Liver (tissue), 9 donors: ENCODE measurements around the gene BRIX1. TPM values are rescaled to one million over a fixed set of nuclear protein-coding genes. Genes with fewer than 3 reads are reported as not detected.

ENCODE experiments used
- DNase-seq: peaks from one replicate; pipeline ENCODE4 v3.0.0-alpha.2; 2017; ENCODE audit warnings: low spot score
- H3K27ac ChIP-seq, 2 donors: one replicate each; pipeline ENCODE4 v1.7.0; 2013; ENCODE audit warnings: inconsistent platforms in 2 of 2, low read length in 2 of 2, control low read depth in 1 of 2, low read depth in 1 of 2, mild to moderate bottlenecking in 1 of 2
- H3K27me3 ChIP-seq, 4 donors: one replicate each; pipeline versions ENCODE4 v1.6.1 to v1.7.0; 2013; ENCODE audit warnings: low read length in 3 of 4, inconsistent platforms in 1 of 4, mild to moderate bottlenecking in 1 of 4, moderate library complexity in 1 of 4; ENCODE audit not compliant: control insufficient read depth in 4 of 4, insufficient read depth in 4 of 4
- H3K36me3 ChIP-seq, 4 donors: one replicate each; pipeline versions ENCODE4 v1.6.1 to v1.7.0; 2013; ENCODE audit warnings: low read length in 3 of 4, mild to moderate bottlenecking in 3 of 4, low read depth in 1 of 4, moderate library complexity in 1 of 4; ENCODE audit not compliant: control insufficient read depth in 4 of 4, insufficient read depth in 3 of 4
- H3K4me1 ChIP-seq, 4 donors: one replicate each; pipeline versions ENCODE4 v1.6.1 to v1.7.0; 2013; ENCODE audit warnings: low read length in 3 of 4, mild to moderate bottlenecking in 3 of 4, moderate library complexity in 1 of 4; ENCODE audit not compliant: control insufficient read depth in 4 of 4, insufficient read depth in 4 of 4
- H3K4me3 ChIP-seq, 3 donors: one replicate each; pipeline versions ENCODE4 v1.6.1 to v1.7.0; 2013; ENCODE audit warnings: low read length in 3 of 3, control low read depth in 1 of 3, low read depth in 1 of 3, mild to moderate bottlenecking in 1 of 3
- H3K9ac ChIP-seq, 2 donors: one replicate each; pipeline ENCODE4 v1.7.0; 2013; ENCODE audit warnings: low read length in 2 of 2, mild to moderate bottlenecking in 2 of 2, moderate library complexity in 2 of 2, control low read depth in 1 of 2, low read depth in 1 of 2
- H3K9me3 ChIP-seq, 4 donors: one replicate each; pipeline versions ENCODE4 v1.6.1 to v1.7.0; 2013; ENCODE audit warnings: low read length in 3 of 4; ENCODE audit not compliant: control insufficient read depth in 4 of 4
- EGR1 ChIP-seq, 2 donors: IDR thresholded peaks; 2 replicates each; pipeline ENCODE4 v1.6.1; 2016 to 2018; ENCODE audit warnings: antibody characterized with exemption in 2 of 2, low read depth in 2 of 2
- FOXA1 ChIP-seq: IDR thresholded peaks from 2 replicates; pipeline ENCODE4 v1.6.1; 2016; ENCODE audit warnings: antibody characterized with exemption
- FOXA2 ChIP-seq: IDR thresholded peaks from 2 replicates; pipeline ENCODE4 v1.6.1; 2016; ENCODE audit warnings: antibody characterized with exemption
- GABPA ChIP-seq, 2 donors: IDR thresholded peaks in 1 of 2; conservative IDR thresholded peaks in 1 of 2; 2 replicates each; pipeline ENCODE4 v1.6.1; 2016; ENCODE audit warnings: antibody characterized with exemption in 2 of 2, mild to moderate bottlenecking in 1 of 2, moderate library complexity in 1 of 2
- HNF4A ChIP-seq, 2 donors: conservative IDR thresholded peaks; 2 replicates each; pipeline ENCODE4 v1.6.1; 2016; ENCODE audit warnings: antibody characterized with exemption in 2 of 2, mild to moderate bottlenecking in 2 of 2
- HNF4G ChIP-seq: IDR thresholded peaks from 2 replicates; pipeline ENCODE4 v1.6.1; 2016; ENCODE audit warnings: antibody characterized with exemption
- JUND ChIP-seq, 2 donors: IDR thresholded peaks; 2 replicates each; pipeline ENCODE4 v1.6.1; 2016; ENCODE audit warnings: antibody characterized with exemption in 2 of 2
- NR2F2 ChIP-seq: IDR thresholded peaks from 2 replicates; pipeline ENCODE4 v1.6.1; 2016; ENCODE audit warnings: antibody characterized with exemption
- RAD21 ChIP-seq, 2 donors: IDR thresholded peaks; 2 replicates each; pipeline ENCODE4 v1.6.1; 2016; ENCODE audit warnings: antibody characterized with exemption in 2 of 2, mild to moderate bottlenecking in 2 of 2
- RXRA ChIP-seq, 2 donors: IDR thresholded peaks; 2 replicates each; pipeline ENCODE4 v1.6.1; 2017 to 2018; ENCODE audit warnings: antibody characterized with exemption in 2 of 2, mild to moderate bottlenecking in 1 of 2
- SP1 ChIP-seq: IDR thresholded peaks from 2 replicates; pipeline ENCODE4 v1.6.1; 2018; ENCODE audit warnings: antibody characterized with exemption, mild to moderate bottlenecking
- TAF1 ChIP-seq: conservative IDR thresholded peaks from 2 replicates; pipeline ENCODE4 v1.6.1; 2016; ENCODE audit warnings: antibody characterized with exemption, mild to moderate bottlenecking
- YY1 ChIP-seq: IDR thresholded peaks from 2 replicates; pipeline ENCODE4 v1.6.1; 2016; ENCODE audit warnings: antibody characterized with exemption, mild to moderate bottlenecking
- WGBS: extraction: QIAGEN DNeasy Blood & Tissue Kit; methylation state at CpG from one replicate; pipeline ENCODE4 v1.1.7; 2013; 5-methylcytosine and 5-hydroxymethylcytosine counted together
- polyA plus RNA-seq, 2 donors: library from polyadenylated mRNA; stranded (reverse) in 1 of 2; unstranded in 1 of 2; fragments of 200-250 nt in 1 of 2; fragments of >200 nt in 1 of 2; fragmentation: Nextera tagmentation in 1 of 2; extraction: Ambion mirVana in 1 of 2; gene quantifications; one replicate each; pipeline versions ENCODE4 v1.2.1 to v1.2.3, GENCODE V29; 2013 to 2015
- total RNA-seq, 2 donors: library from RNA; depleted of rRNA; stranded (reverse); fragments of >200 nt; gene quantifications; one replicate each; pipeline ENCODE4 v1.2.3, GENCODE V29; 2014
- TF ChIP-seq, protein P1 (sequence below): IDR thresholded peaks from 2 replicates; pipeline ENCODE4 v1.6.1; 2016; ENCODE audit warnings: antibody characterized with exemption, mild to moderate bottlenecking
- TF ChIP-seq, protein P2 (sequence below): fragments of 150-350 bp; IDR thresholded peaks from 2 replicates; pipeline ENCODE4 v1.5.1; 2017; ENCODE audit warnings: improper control_type of control experiment, low read depth, low read length; ENCODE audit not compliant: missing input control
- TF ChIP-seq, protein P3 (sequence below): IDR thresholded peaks from 2 replicates; pipeline ENCODE4 v1.6.1; 2016; ENCODE audit warnings: antibody characterized with exemption
- TF ChIP-seq, protein P4 (sequence below): IDR thresholded peaks from 2 replicates; pipeline ENCODE4 v1.6.1; 2016; ENCODE audit warnings: antibody characterized with exemption
- TF ChIP-seq, protein P5 (sequence below): IDR thresholded peaks from 2 replicates; pipeline ENCODE4 v1.6.1; 2016; ENCODE audit warnings: antibody characterized with exemption
- donor health status: healthy.
- donor health status: healthy.
- donor health status: healthy.
- donor health status: healthy.
- donor health status: healthy.

BRIX1 gene
- total and polyA plus RNA-seq, 4 donors: 6.7 to 15.7 (median 10.5) TPM

DNA sequence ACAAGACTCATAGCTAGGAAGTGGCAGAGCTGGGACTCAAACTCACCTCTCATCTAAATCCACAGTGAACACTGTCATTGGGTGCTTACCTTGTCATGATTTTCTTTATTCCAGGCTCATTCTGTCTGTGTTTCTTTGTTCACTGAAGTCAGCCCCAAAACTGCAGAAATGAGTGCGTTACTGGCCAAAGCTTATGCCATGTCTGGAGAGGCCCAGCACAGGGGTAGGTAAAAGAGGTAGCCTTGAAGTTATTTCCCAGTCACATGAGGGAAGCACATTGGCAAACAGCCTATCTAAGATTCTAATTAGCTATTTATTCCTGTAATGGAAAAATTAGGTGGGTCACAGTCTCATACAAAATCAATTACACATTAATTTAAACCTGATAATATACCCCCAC is 46.7 kb upstream of the BRIX1 start:
- Histone ChIP-seq H3K4me1 (peaks cover 0 to 5% (median 0%) of the 10 kb centered on the region in 4 donors), H3K36me3 (no peaks in the 10 kb centered on the region), H3K27ac (no peak overlapping the region), H3K9me3 (no peaks in the 10 kb centered on the region), H3K9ac (no peak overlapping the region), H3K27me3 (no peaks in the 10 kb centered on the region), H3K4me3 (no peak overlapping the region)
- DNase-seq: no peak
- TF ChIP-seq, protein P1, sequence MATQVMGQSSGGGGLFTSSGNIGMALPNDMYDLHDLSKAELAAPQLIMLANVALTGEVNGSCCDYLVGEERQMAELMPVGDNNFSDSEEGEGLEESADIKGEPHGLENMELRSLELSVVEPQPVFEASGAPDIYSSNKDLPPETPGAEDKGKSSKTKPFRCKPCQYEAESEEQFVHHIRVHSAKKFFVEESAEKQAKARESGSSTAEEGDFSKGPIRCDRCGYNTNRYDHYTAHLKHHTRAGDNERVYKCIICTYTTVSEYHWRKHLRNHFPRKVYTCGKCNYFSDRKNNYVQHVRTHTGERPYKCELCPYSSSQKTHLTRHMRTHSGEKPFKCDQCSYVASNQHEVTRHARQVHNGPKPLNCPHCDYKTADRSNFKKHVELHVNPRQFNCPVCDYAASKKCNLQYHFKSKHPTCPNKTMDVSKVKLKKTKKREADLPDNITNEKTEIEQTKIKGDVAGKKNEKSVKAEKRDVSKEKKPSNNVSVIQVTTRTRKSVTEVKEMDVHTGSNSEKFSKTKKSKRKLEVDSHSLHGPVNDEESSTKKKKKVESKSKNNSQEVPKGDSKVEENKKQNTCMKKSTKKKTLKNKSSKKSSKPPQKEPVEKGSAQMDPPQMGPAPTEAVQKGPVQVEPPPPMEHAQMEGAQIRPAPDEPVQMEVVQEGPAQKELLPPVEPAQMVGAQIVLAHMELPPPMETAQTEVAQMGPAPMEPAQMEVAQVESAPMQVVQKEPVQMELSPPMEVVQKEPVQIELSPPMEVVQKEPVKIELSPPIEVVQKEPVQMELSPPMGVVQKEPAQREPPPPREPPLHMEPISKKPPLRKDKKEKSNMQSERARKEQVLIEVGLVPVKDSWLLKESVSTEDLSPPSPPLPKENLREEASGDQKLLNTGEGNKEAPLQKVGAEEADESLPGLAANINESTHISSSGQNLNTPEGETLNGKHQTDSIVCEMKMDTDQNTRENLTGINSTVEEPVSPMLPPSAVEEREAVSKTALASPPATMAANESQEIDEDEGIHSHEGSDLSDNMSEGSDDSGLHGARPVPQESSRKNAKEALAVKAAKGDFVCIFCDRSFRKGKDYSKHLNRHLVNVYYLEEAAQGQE: no peak
- TF ChIP-seq FOXA2: no peak
- TF ChIP-seq, protein P2, sequence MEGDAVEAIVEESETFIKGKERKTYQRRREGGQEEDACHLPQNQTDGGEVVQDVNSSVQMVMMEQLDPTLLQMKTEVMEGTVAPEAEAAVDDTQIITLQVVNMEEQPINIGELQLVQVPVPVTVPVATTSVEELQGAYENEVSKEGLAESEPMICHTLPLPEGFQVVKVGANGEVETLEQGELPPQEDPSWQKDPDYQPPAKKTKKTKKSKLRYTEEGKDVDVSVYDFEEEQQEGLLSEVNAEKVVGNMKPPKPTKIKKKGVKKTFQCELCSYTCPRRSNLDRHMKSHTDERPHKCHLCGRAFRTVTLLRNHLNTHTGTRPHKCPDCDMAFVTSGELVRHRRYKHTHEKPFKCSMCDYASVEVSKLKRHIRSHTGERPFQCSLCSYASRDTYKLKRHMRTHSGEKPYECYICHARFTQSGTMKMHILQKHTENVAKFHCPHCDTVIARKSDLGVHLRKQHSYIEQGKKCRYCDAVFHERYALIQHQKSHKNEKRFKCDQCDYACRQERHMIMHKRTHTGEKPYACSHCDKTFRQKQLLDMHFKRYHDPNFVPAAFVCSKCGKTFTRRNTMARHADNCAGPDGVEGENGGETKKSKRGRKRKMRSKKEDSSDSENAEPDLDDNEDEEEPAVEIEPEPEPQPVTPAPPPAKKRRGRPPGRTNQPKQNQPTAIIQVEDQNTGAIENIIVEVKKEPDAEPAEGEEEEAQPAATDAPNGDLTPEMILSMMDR: no peak
- no peak for TF ChIP-seq RAD21 (IDR thresholded peaks at IDR 0.05)
- no peak for TF ChIP-seq HNF4G
- no peak for TF ChIP-seq TAF1
- TF ChIP-seq SP1: no peak
- no peak for TF ChIP-seq JUND (IDR thresholded peaks at IDR 0.05)
- TF ChIP-seq FOXA1: no peak
- no peak for TF ChIP-seq RXRA (IDR thresholded peaks at IDR 0.05)
- no peak for TF ChIP-seq EGR1 (IDR thresholded peaks at IDR 0.05; ENCODE audit: low read depth in 2 of 2)
- no peak for TF ChIP-seq NR2F2
- no peak for TF ChIP-seq GABPA (IDR thresholded peaks at IDR 0.05 in 1 of 2, conservative IDR thresholded peaks at IDR 0.05 in 1 of 2)
- TF ChIP-seq, protein P3, sequence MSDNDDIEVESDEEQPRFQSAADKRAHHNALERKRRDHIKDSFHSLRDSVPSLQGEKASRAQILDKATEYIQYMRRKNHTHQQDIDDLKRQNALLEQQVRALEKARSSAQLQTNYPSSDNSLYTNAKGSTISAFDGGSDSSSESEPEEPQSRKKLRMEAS: no peak
- TF ChIP-seq, protein P4, sequence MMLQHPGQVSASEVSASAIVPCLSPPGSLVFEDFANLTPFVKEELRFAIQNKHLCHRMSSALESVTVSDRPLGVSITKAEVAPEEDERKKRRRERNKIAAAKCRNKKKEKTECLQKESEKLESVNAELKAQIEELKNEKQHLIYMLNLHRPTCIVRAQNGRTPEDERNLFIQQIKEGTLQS: no peak
- TF ChIP-seq YY1: no peak
- TF ChIP-seq HNF4A (conservative IDR thresholded peaks at IDR 0.05): no peak
- TF ChIP-seq, protein P5, sequence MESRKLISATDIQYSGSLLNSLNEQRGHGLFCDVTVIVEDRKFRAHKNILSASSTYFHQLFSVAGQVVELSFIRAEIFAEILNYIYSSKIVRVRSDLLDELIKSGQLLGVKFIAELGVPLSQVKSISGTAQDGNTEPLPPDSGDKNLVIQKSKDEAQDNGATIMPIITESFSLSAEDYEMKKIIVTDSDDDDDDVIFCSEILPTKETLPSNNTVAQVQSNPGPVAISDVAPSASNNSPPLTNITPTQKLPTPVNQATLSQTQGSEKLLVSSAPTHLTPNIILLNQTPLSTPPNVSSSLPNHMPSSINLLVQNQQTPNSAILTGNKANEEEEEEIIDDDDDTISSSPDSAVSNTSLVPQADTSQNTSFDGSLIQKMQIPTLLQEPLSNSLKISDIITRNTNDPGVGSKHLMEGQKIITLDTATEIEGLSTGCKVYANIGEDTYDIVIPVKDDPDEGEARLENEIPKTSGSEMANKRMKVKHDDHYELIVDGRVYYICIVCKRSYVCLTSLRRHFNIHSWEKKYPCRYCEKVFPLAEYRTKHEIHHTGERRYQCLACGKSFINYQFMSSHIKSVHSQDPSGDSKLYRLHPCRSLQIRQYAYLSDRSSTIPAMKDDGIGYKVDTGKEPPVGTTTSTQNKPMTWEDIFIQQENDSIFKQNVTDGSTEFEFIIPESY: no peak
- 100% methylated on average over 1 of the region's 1 CpG for WGBS
